SJCRH30 (cell line): ENCODE results near the gene KAZN. TPM values are rescaled to one million over a fixed set of nuclear protein-coding genes. Genes with fewer than 3 reads are reported as not detected.

ENCODE experiments used
- DNase-seq, 2 experiments: peaks; one replicate each; pipeline ENCODE4 v3.0.0-alpha.2; 2015 to 2020
- H3K27ac ChIP-seq: fragments of 250-450 bp; sonication (Bioruptor Pico); 2 replicates; pipeline ENCODE4 v1.5.1; 2020; ENCODE audit warnings: mild to moderate bottlenecking, moderate library complexity
- H3K27me3 ChIP-seq: fragments of 250-450 bp; sonication (Bioruptor Pico); 2 replicates; pipeline ENCODE4 v1.5.1; 2020; ENCODE audit warnings: mild to moderate bottlenecking, moderate library complexity
- H3K36me3 ChIP-seq: fragments of 250-450 bp; sonication (Bioruptor Pico); 2 replicates; pipeline ENCODE4 v1.5.1; 2020; ENCODE audit warnings: mild to moderate bottlenecking, moderate library complexity
- H3K4me1 ChIP-seq: fragments of 250-450 bp; sonication (Bioruptor Pico); 2 replicates; pipeline ENCODE4 v1.5.1; 2020; ENCODE audit warnings: mild to moderate bottlenecking, moderate library complexity
- H3K4me3 ChIP-seq: fragments of 250-450 bp; sonication (Bioruptor Pico); 2 replicates; pipeline ENCODE4 v1.5.1; 2020; ENCODE audit warnings: mild to moderate bottlenecking, moderate library complexity
- H3K9me3 ChIP-seq: fragments of 250-450 bp; sonication (Bioruptor Pico); replicated peaks from 2 replicates; pipeline ENCODE4 v1.5.1; 2020; ENCODE audit warnings: mild to moderate bottlenecking, moderate library complexity
- total RNA-seq: library from RNA; depleted of rRNA; stranded (reverse); fragments of >200 nt; shearing (Covaris generic); gene quantifications from 2 replicates; pipeline ENCODE4 v1.2.3, GENCODE V29; 2014

KAZN gene
- total RNA-seq, 1 experiment from 2014 or later: 0.10 TPM

GRCh38 chr1:15141935-15142539, 543.6 kb downstream of the KAZN start:
- H3K9me3 ChIP-seq: no peaks in the 10 kb centered on the region
- peaks cover 12% of the 10 kb centered on the region for H3K4me1 ChIP-seq
- no peak overlapping the region for H3K4me3 ChIP-seq
- H3K27me3 ChIP-seq: no peaks in the 10 kb centered on the region
- no peaks in the 10 kb centered on the region for H3K36me3 ChIP-seq
- no peak overlapping the region for H3K27ac ChIP-seq
- DNase-seq: no peak

DNA sequence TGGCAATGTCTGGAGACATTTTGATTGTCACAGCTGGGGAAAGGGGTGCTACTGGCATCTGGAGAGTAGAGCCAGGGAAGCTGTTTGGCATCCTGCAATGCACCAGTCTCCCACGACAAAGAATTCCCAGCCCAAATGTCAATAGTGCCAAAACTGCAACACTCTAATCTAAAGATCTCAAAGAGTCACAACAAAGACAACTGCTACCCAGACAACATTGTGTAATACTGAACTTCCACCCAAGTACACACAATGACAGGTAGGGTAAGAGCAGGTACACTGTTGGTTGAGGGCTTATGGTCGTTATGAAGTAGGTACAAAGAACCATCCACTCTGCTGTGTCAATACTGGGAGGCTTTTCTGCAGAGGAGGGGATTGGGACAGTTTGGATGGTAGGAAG, 546.8 kb downstream of the KAZN start:
- H3K27ac ChIP-seq: no peak overlapping the region
- DNase-seq: no peak
- H3K4me3 ChIP-seq: no peak overlapping the region
- peaks cover 5% of the 10 kb centered on the region; the same call in 1 of the 2 replicates for H3K4me1 ChIP-seq
- no peaks in the 10 kb centered on the region for H3K27me3 ChIP-seq
- H3K36me3 ChIP-seq: no peaks in the 10 kb centered on the region
- H3K9me3 ChIP-seq: no peaks in the 10 kb centered on the region

DNA sequence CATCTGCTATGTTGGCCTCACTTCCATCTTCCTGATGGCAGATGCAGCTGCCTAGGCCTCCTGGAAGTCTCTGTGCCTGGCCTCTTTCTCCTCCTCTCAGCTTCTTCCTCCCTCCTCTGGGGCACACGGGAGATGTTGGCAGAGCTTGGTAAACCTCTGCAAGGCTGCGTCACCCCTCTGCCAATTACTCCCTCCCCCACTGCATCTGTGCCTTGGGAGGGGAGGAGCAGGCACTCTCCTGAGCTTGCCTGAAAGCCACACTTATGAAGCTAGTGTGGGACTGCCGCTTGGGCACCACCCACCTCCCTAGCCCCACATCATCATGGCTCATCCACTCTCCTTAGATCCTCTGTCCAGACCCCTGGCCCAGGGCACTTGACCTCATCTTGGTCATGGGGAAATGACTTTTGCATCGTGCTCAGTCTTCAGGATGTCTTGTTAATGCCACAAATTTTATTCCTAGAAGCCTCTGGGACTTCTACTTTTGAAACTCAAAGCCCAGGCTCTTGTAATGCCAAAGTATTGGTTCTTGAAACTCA, 547.7 kb downstream of the KAZN start:
- H3K36me3 ChIP-seq: no peaks in the 10 kb centered on the region
- no peaks in the 10 kb centered on the region for H3K9me3 ChIP-seq
- H3K4me1 ChIP-seq: peaks cover 10% of the 10 kb centered on the region
- H3K4me3 ChIP-seq: no peak overlapping the region
- no peaks in the 10 kb centered on the region for H3K27me3 ChIP-seq
- H3K27ac ChIP-seq: no peak overlapping the region
- DNase-seq: no peak

- Histone ChIP-seq H3K36me3 (no peaks in the 10 kb centered on the region), H3K27me3 (no peaks in the 10 kb centered on the region), H3K4me1 (peaks cover 15% of the 10 kb centered on the region), H3K9me3 (no peaks in the 10 kb centered on the region), H3K4me3 (no peak overlapping the region), H3K27ac (no peak overlapping the region)
- DNase-seq: no peak
These were observed 548.5 kb downstream of the KAZN start for GRCh38 chr1:15146971-15147376.

- no peak for DNase-seq
- H3K36me3 ChIP-seq: no peaks in the 10 kb centered on the region
- H3K9me3 ChIP-seq: no peaks in the 10 kb centered on the region
- H3K27ac ChIP-seq: no peak overlapping the region
- peaks cover 15% of the 10 kb centered on the region for H3K4me1 ChIP-seq
- H3K4me3 ChIP-seq: no peak overlapping the region
- no peaks in the 10 kb centered on the region for H3K27me3 ChIP-seq
These were observed 549.5 kb downstream of the KAZN start for GRCh38 chr1:15148004-15148403.

DNA sequence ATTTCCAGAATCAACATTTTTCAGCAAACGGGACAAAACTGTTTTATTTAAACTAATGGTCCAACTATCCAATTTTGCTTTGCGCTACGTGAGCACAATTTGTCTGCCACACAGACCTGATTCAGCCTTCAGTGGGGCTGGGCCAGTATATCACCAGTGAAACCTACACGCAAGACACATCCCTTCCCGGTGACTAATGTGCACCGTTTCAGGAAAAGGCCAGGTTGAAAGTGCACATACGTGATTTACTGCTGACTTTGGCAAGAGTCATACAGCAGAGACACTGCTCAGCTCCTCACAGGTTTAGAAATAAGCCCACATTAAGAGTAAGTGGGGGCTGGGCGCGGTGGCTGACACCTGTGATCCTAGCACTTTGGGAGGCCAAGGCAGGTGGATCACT, 550.0 kb downstream of the KAZN start:
- H3K4me3 ChIP-seq: no peak overlapping the region
- no peak overlapping the region for H3K27ac ChIP-seq
- H3K4me1 ChIP-seq: peaks cover 15% of the 10 kb centered on the region
- H3K36me3 ChIP-seq: no peaks in the 10 kb centered on the region
- DNase-seq: no peak
- H3K27me3 ChIP-seq: no peaks in the 10 kb centered on the region
- H3K9me3 ChIP-seq: no peaks in the 10 kb centered on the region

GRCh38 chr1:15148941-15149340, 550.5 kb downstream of the KAZN start:
- Histone ChIP-seq H3K27me3 (no peaks in the 10 kb centered on the region), H3K4me1 (peaks cover 15% of the 10 kb centered on the region), H3K4me3 (no peak overlapping the region), H3K36me3 (no peaks in the 10 kb centered on the region), H3K9me3 (no peaks in the 10 kb centered on the region), H3K27ac (no peak overlapping the region)
- no peak for DNase-seq

- H3K27ac ChIP-seq: no peak overlapping the region
- DNase-seq: no peak
- H3K27me3 ChIP-seq: no peaks in the 10 kb centered on the region
- H3K4me3 ChIP-seq: no peak overlapping the region
- H3K36me3 ChIP-seq: no peaks in the 10 kb centered on the region
- no peaks in the 10 kb centered on the region for H3K9me3 ChIP-seq
- peaks cover 15% of the 10 kb centered on the region for H3K4me1 ChIP-seq
These were observed 551.9 kb downstream of the KAZN start for GRCh38 chr1:15150376-15150775.

DNA sequence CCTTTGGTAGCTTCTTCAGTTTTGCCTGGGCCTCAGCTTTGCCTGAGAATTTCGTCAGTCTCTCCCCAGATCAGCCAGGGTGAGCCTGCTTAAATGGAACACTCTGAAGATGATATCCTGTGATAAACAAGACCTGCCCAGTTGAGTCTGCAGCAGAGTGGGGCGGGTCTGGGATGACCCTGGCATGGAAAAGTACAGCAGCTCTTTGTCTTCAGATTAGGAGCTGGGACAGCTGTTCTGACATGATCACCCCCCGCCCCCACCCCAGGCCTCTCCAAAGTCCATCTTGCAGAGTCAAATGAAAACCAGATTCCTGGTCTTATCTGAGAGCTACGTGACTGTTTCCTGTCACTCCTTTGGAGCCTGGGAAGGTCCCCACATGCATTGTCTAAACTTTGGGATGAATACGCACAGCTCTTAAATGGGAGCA, 552.9 kb downstream of the KAZN start:
- Histone ChIP-seq H3K9me3 (no peaks in the 10 kb centered on the region), H3K36me3 (no peaks in the 10 kb centered on the region), H3K4me1 (peaks cover 15% of the 10 kb centered on the region), H3K27ac (peak overlapping the region; percentile 60), H3K27me3 (no peaks in the 10 kb centered on the region), H3K4me3 (no peak overlapping the region)
- peak; percentile 81 to 92 for DNase-seq

DNA sequence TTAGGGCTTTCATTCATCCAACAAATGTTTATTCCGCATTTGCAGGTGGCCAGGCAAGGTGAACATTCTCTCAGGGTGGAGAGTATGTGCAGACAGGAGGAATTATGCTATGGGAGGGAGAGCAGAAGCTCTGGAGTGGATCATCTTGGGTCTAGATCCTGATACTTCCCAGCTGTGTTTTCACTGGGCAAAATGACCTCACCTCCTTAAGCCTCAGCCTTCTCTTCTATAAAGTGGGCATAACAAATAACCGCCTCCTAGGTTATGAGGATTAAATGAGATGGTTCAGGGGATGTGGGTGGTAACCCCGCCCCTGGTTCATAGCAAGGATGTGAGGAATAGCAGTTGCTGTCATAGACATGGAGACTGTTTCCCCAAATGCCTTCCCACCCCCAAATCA, 553.4 kb downstream of the KAZN start:
- peaks cover 15% of the 10 kb centered on the region for H3K4me1 ChIP-seq
- H3K27me3 ChIP-seq: no peaks in the 10 kb centered on the region
- peak overlapping the region; percentile 78 for H3K4me3 ChIP-seq
- H3K27ac ChIP-seq: peak overlapping the region; percentile 60
- H3K9me3 ChIP-seq: no peaks in the 10 kb centered on the region
- H3K36me3 ChIP-seq: no peaks in the 10 kb centered on the region
- no peak for DNase-seq

GRCh38 chr1:15152318-15153183, 554.1 kb downstream of the KAZN start:
- H3K9me3 ChIP-seq: no peaks in the 10 kb centered on the region
- no peaks in the 10 kb centered on the region for H3K27me3 ChIP-seq
- peak overlapping the region; percentile 78 for H3K4me3 ChIP-seq
- H3K36me3 ChIP-seq: no peaks in the 10 kb centered on the region
- H3K27ac ChIP-seq: peak overlapping the region; percentile 60
- DNase-seq: peak; percentile 85 to 91
- peaks cover 15% of the 10 kb centered on the region for H3K4me1 ChIP-seq

DNA sequence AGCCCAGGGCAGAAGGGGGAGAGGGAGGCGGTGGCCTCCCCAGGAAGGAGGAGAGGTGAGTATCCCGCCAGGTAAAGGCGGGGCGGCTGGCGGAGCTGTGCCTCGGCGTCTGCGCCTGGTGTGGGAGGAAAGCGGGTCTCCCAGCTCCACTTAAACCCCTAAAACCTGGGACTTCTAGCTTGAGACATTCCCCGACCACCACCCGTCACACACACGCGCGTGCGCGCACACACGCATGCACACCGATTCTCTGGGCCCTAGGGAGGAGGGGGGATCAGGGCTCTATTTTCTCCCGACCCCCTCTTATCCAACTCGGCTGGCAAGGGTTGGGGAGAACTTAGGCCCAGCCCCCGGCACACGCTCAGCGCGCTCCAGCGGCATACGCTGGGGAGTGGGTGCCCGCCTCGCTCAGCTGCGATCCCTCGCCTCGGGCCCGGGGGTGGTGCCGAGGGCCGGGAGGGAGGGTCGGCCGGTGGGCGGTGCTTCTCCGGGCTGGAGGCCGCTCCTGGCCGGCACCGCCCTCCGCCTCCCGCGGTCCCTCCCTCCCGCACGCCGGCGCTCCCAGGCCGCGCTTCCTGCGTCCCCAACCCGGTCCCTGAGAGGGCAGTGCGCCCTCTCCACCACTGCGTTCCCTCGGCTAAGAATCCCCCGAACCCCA, 554.8 kb downstream of the KAZN start, which contains the start of gene TMEM51:
Gene TMEM51 (plus strand): TSS at position 564 of the 658 bp plus-strand sequence. CDS start 61,341 bp downstream, outside the sequence.
- no peaks in the 10 kb centered on the region for H3K27me3 ChIP-seq
- H3K4me1 ChIP-seq: peaks cover 15% of the 10 kb centered on the region
- H3K36me3 ChIP-seq: no peaks in the 10 kb centered on the region
- peak within 1 kb of the TSS; percentile 60 for H3K27ac ChIP-seq
- H3K4me3 ChIP-seq: peak within 1 kb of the TSS; percentile 78
- no peaks in the 10 kb centered on the region for H3K9me3 ChIP-seq
- DNase-seq: peak; percentile 84 to 90

DNA sequence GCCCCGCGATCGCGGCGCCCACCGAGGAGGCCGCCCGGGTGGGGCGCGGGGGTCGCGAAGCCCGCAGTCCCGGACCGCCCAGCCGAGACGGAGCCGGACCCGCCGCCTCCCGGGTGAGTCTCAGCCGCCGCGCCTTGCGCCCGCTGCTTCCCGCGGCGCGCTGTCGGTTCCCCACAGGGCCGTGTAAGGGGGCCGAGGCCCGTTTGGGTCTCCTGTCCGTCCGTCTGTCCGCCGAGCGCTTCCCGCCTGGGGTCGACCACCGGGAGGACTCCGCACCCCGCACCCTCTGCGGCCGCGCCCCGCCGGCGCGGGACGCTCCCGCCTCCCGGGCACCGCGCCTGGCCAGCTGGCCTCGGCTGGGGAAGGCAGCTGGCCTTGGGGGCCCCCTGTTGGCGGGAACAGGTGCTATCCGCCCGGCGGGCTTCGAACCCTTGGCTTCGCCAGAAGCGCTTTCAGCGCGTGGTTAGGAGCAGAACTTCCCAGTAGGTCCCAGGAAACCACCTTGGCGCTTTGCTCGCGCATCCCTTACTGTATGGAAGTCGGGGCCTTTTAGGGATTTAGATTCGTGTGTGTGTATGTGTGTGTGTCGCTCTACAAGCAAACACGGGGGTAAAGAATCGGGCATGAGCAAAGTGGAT, 555.5 kb downstream of the KAZN start:
- Histone ChIP-seq H3K4me3 (peak overlapping the region; percentile 78), H3K9me3 (no peaks in the 10 kb centered on the region), H3K4me1 (peaks cover 15% of the 10 kb centered on the region), H3K27me3 (no peaks in the 10 kb centered on the region), H3K27ac (peak overlapping the region; percentile 5; the same call in 1 of the 2 replicates), H3K36me3 (no peaks in the 10 kb centered on the region)
- DNase-seq: peak; percentile 75 to 80

DNA sequence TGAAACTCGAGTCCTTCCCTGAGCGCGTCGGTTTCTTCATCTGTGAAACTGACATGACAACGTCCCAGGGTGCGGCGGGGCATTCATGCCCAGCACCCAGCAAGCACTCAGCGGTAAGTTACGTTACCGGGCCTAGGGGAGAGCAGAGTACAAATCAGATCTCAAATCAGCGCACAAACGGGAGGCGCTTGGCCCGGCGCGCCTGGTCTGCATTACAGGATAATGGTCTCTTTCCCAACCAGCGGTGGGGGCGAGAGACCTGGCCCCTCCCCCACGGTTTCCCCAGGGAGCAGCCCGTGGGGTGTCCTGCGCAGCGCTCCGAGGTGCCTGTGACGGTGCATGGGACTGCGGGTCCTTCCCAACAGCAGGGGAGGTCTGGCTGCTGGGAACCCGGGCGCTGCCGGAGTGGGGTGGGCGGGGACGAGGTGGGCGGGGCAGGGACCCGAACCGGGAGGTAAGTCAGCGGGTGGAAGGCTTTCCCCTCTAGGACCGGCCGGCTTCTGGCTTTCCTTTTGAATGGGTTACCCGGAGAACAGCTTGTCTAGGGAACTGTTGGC, 556.1 kb downstream of the KAZN start:
- Histone ChIP-seq H3K27me3 (no peaks in the 10 kb centered on the region), H3K9me3 (no peaks in the 10 kb centered on the region), H3K4me3 (peak overlapping the region; percentile 78), H3K27ac (no peak overlapping the region), H3K4me1 (peaks cover 15% of the 10 kb centered on the region), H3K36me3 (no peaks in the 10 kb centered on the region)
- DNase-seq: no peak
